Sigmoid colon (tissue), 7 donors: ENCODE measurements around the gene ALOX5. TPM values are rescaled to one million over a fixed set of nuclear protein-coding genes. Genes with fewer than 3 reads are reported as not detected.

Source experiments
- DNase-seq: peaks from one replicate; pipeline ENCODE4 v3.0.0-alpha.2; 2019
- H3K27ac ChIP-seq, 4 donors: fragments of 200-600 bp; sonication (generic); one replicate each; pipeline ENCODE4 v1.5.1; 2016 to 2019; ENCODE audit warnings: mild to moderate bottlenecking in 1 of 4
- H3K27me3 ChIP-seq, 3 donors: fragments of 200-600 bp; sonication (generic); one replicate each; pipeline ENCODE4 v1.5.1; 2019; ENCODE audit warnings: mild to moderate bottlenecking in 1 of 3
- H3K36me3 ChIP-seq, 4 donors: fragments of 200-600 bp; sonication (generic); one replicate each; pipeline ENCODE4 v1.5.1; 2016 to 2019
- H3K4me1 ChIP-seq, 4 donors: fragments of 200-600 bp; sonication (generic); one replicate each; pipeline ENCODE4 v1.5.1; 2017 to 2019
- H3K4me3 ChIP-seq, 4 donors: fragments of 200-600 bp; sonication (generic); one replicate each; pipeline ENCODE4 v1.5.1; 2017 to 2019; ENCODE audit warnings: mild to moderate bottlenecking in 2 of 4, moderate library complexity in 1 of 4
- H3K9me3 ChIP-seq, 4 donors: fragments of 200-600 bp in 3 of 4; sonication (generic) in 3 of 4; one replicate each; pipeline versions ENCODE4 v1.5.1 to v1.6.1; 2013 to 2019
- CTCF ChIP-seq, 4 experiments: fragments of 450-650 bp in 3 of 4; fragments of 200-600 bp in 1 of 4; IDR thresholded peaks; one replicate each; pipeline ENCODE4 v1.5.1; 2016 to 2019; ENCODE audit warnings: antibody characterized with exemption in 4 of 4, mild to moderate bottlenecking in 3 of 4, moderate library complexity in 2 of 4
- EP300 ChIP-seq, 4 donors: sonication (generic); formaldehyde crosslinking; IDR thresholded peaks; one replicate each; pipeline ENCODE4 v1.6.1; 2017; ENCODE audit warnings: antibody characterized with exemption in 4 of 4
- POLR2A ChIP-seq, 2 donors: fragments of 450-650 bp; IDR thresholded peaks; one replicate each; pipeline ENCODE4 v1.6.1; 2016; ENCODE audit warnings: antibody characterized with exemption in 2 of 2, mild to moderate bottlenecking in 2 of 2, moderate library complexity in 2 of 2
- POLR2AphosphoS5 ChIP-seq, 4 donors: sonication (generic); formaldehyde crosslinking; IDR thresholded peaks; one replicate each; pipeline ENCODE4 v1.6.1; 2017; ENCODE audit warnings: antibody characterized with exemption in 4 of 4
- WGBS, 2 donors: extraction: QIAGEN DNeasy Blood & Tissue Kit; methylation state at CpG; one replicate each; pipeline ENCODE4 v1.1.7; 2013; 5-methylcytosine and 5-hydroxymethylcytosine counted together
- intact Hi-C: fragments of 100-400 bp; cut with DNase I; formaldehyde crosslinking; loops from one replicate; pipeline ENCODE4 v1.15.1; 2023
- polyA plus RNA-seq, 3 donors: library from polyadenylated mRNA; stranded (reverse); fragments of 200-250 nt; gene quantifications; one replicate each; pipeline ENCODE4 v1.2.3, GENCODE V29; 2013
- total RNA-seq, 4 donors: library from RNA; depleted of rRNA; stranded (reverse); fragments of >200 nt; gene quantifications; one replicate each; pipeline ENCODE4 v1.1.0, GENCODE V29; 2016
- donor health status: healthy with polysubstance abuse.
- donor health status: Bipolar disorder and iron deficiency.
- donor health status: healthy.

The ALOX5 gene
- total and polyA plus RNA-seq, 7 donors, result 7.2 to 31.9 (median 23.2) TPM

GRCh38 chr10:45452268-45452667 lies 78.3 kb downstream of the ALOX5 start:
- DNase-seq, result no peak
- intact Hi-C loops, result no loop called here
- Histone ChIP-seq H3K4me1 (peaks cover 0 to 6% (median 3%) of the 10 kb centered on the region in 4 donors), H3K27ac (no peak overlapping the region), H3K27me3 (no peaks in the 10 kb centered on the region), H3K4me3 (no peak overlapping the region), H3K36me3 (peaks cover 0 to 11% (median 4%) of the 10 kb centered on the region in 4 donors), H3K9me3 (no peaks in the 10 kb centered on the region)
- TF ChIP-seq CTCF (IDR thresholded peaks at IDR 0.05), result no peak

GRCh38 chr10:45452743-45453452 lies 78.9 kb downstream of the ALOX5 start:
- no peak overlapping the region for H3K4me3 ChIP-seq
- no peak overlapping the region for H3K27ac ChIP-seq
- WGBS, 2 donors, result 88 to 91% methylated on average over 7 of the region's 7 CpGs
- H3K36me3 ChIP-seq, result peaks cover 0 to 18% (median 7%) of the 10 kb centered on the region in 4 donors
- TF ChIP-seq CTCF (IDR thresholded peaks at IDR 0.05), result no peak
- no peak for TF ChIP-seq POLR2AphosphoS5 (IDR thresholded peaks at IDR 0.05)
- TF ChIP-seq EP300 (IDR thresholded peaks at IDR 0.05), result no peak
- no peak for TF ChIP-seq POLR2A (IDR thresholded peaks at IDR 0.05)
- no peaks in the 10 kb centered on the region for H3K27me3 ChIP-seq
- no peaks in the 10 kb centered on the region for H3K9me3 ChIP-seq
- peaks cover 0 to 6% (median 3%) of the 10 kb centered on the region in 4 donors for H3K4me1 ChIP-seq
- no peak for DNase-seq
- intact Hi-C loops, result no loop called here

GRCh38 chr10:45453639-45454255 lies 79.7 kb downstream of the ALOX5 start:
- peaks cover 0 to 26% (median 11%) of the 10 kb centered on the region in 4 donors for H3K36me3 ChIP-seq
- H3K4me1 ChIP-seq, result peaks cover 0 to 6% (median 3%) of the 10 kb centered on the region in 4 donors
- H3K9me3 ChIP-seq, result no peaks in the 10 kb centered on the region
- 91 to 93% methylated on average over 9 of the region's 9 CpGs for WGBS, 2 donors
- TF ChIP-seq CTCF (IDR thresholded peaks at IDR 0.05) (no peak), POLR2AphosphoS5 (IDR thresholded peaks at IDR 0.05) (no peak), EP300 (IDR thresholded peaks at IDR 0.05) (no peak), POLR2A (IDR thresholded peaks at IDR 0.05) (no peak)
- intact Hi-C loops, result no loop called here
- no peaks in the 10 kb centered on the region for H3K27me3 ChIP-seq
- H3K27ac ChIP-seq, result no peak overlapping the region
- no peak overlapping the region for H3K4me3 ChIP-seq
- no peak for DNase-seq

- 82 to 87% methylated on average over 9 of the region's 9 CpGs for WGBS, 2 donors
- TF ChIP-seq EP300 (IDR thresholded peaks at IDR 0.05) (no peak), CTCF (IDR thresholded peaks at IDR 0.05) (no peak), POLR2AphosphoS5 (IDR thresholded peaks at IDR 0.05) (no peak), POLR2A (IDR thresholded peaks at IDR 0.05) (no peak)
- H3K36me3 ChIP-seq, result peaks cover 0 to 31% (median 14%) of the 10 kb centered on the region in 4 donors
Observed at GRCh38 chr10:45454262-45454661, 80.2 kb downstream of the ALOX5 start.

More at GRCh38 chr10:45454262-45454661, 80.2 kb downstream of the ALOX5 start:
- H3K4me3 ChIP-seq, result no peak overlapping the region
- no peak for DNase-seq
- no peak overlapping the region for H3K27ac ChIP-seq
- peaks cover 0 to 6% (median 3%) of the 10 kb centered on the region in 4 donors for H3K4me1 ChIP-seq
- intact Hi-C loops, result no loop called here
- no peaks in the 10 kb centered on the region for H3K9me3 ChIP-seq
- no peaks in the 10 kb centered on the region for H3K27me3 ChIP-seq
